Spleen (tissue), 11 donors: ENCODE results near the gene WDR38. TPM values are rescaled to one million over a fixed set of nuclear protein-coding genes. Genes with fewer than 3 reads are reported as not detected.
"Not testable (repeated sequence)": the region's sequence is repeated elsewhere in the genome, so short reads cannot be mapped to it uniquely, and the experiment has no call there.

ENCODE experiments used
- DNase-seq: peaks from one replicate; pipeline ENCODE4 v3.0.0-alpha.2; 2020
- H3K27ac ChIP-seq, 8 donors: fragments of 200-600 bp; sonication (generic) in 7 of 8; 1 replicate in 4 of 8; 2 replicates in 4 of 8; pipeline versions ENCODE4 v1.5.0 to v1.8.0; 2016 to 2021; ENCODE audit warnings: inconsistent platforms in 4 of 8, mild to moderate bottlenecking in 4 of 8, moderate library complexity in 1 of 8
- H3K27me3 ChIP-seq, 7 donors: fragments of 200-600 bp; sonication (generic) in 6 of 7; replicated peaks in 1 of 7; 1 replicate in 4 of 7; 2 replicates in 3 of 7; pipeline versions ENCODE4 v1.5.0 to v1.8.0; 2016 to 2021; ENCODE audit warnings: inconsistent platforms in 3 of 7, mild to moderate bottlenecking in 1 of 7
- H3K36me3 ChIP-seq, 6 donors: fragments of 200-600 bp; sonication (generic) in 5 of 6; 1 replicate in 4 of 6; 2 replicates in 2 of 6; pipeline versions ENCODE4 v1.5.0 to v1.8.0; 2016 to 2021; ENCODE audit warnings: inconsistent platforms in 2 of 6
- H3K4me1 ChIP-seq, 6 donors: fragments of 200-600 bp; sonication (generic) in 5 of 6; 1 replicate in 3 of 6; 2 replicates in 3 of 6; pipeline versions ENCODE4 v1.5.0 to v1.8.0; 2016 to 2021; ENCODE audit warnings: inconsistent platforms in 3 of 6
- H3K4me3 ChIP-seq, 8 donors: fragments of 200-600 bp; sonication (generic) in 7 of 8; 1 replicate in 4 of 8; 2 replicates in 4 of 8; pipeline versions ENCODE4 v1.5.0 to v1.8.0; 2016 to 2021; ENCODE audit warnings: inconsistent platforms in 4 of 8, mild to moderate bottlenecking in 4 of 8, moderate library complexity in 2 of 8
- H3K9me3 ChIP-seq, 8 donors: fragments of 200-600 bp; sonication (generic) in 7 of 8; 1 replicate in 4 of 8; 2 replicates in 4 of 8; pipeline versions ENCODE4 v1.5.0 to v1.8.0; 2016 to 2021; ENCODE audit warnings: inconsistent platforms in 4 of 8
- POLR2A ChIP-seq, 3 donors: fragments of 450-650 bp; IDR thresholded peaks; one replicate each; pipeline ENCODE4 v1.5.1; 2017; ENCODE audit warnings: antibody characterized with exemption in 3 of 3, mild to moderate bottlenecking in 1 of 3
- POLR2AphosphoS5 ChIP-seq, 3 donors: sonication (generic); formaldehyde crosslinking; IDR thresholded peaks; one replicate each; pipeline ENCODE4 v1.5.1; 2017; ENCODE audit warnings: antibody characterized with exemption in 3 of 3
- WGBS, 5 donors: extraction: QIAGEN DNeasy Blood & Tissue Kit in 3 of 5; methylation state at CpG; one replicate each; pipeline versions ENCODE4 v1.1.5 to v1.1.7; 2013 to 2018; 5-methylcytosine and 5-hydroxymethylcytosine counted together
- intact Hi-C: fragments of 100-400 bp; cut with DNase I; formaldehyde crosslinking; loops from one replicate; pipeline ENCODE4 v1.15.0; 2023; ENCODE audit warnings: low total_unique reads
- polyA plus RNA-seq, 3 donors: library from polyadenylated mRNA; stranded (reverse); fragments of 200-250 nt; gene quantifications; one replicate each; pipeline ENCODE4 v1.2.1, GENCODE V29; 2013
- total RNA-seq, 7 donors: library from RNA; depleted of rRNA in 3 of 7; stranded (reverse); fragments of >200 nt in 3 of 7; fragmentation: NEBNext Ultra II Directional in 4 of 7; extraction: Animal tissue kit (Norgen Biotek cat#: 25700) in 4 of 7; gene quantifications; one replicate each; pipeline versions ENCODE4 v1.1.0 to v1.2.1, GENCODE V29; 2016 to 2021
- TF ChIP-seq, protein P1 (sequence below), 11 experiments: fragments of 200-600 bp in 7 of 11; fragments of 450-650 bp in 4 of 11; sonication (generic) in 4 of 11; IDR thresholded peaks in 8 of 11; conservative IDR thresholded peaks in 3 of 11; 1 replicate in 7 of 11; 2 replicates in 4 of 11; pipeline versions ENCODE4 v1.4.0 to v1.8.0; 2016 to 2021; ENCODE audit warnings: antibody characterized with exemption in 11 of 11, inconsistent platforms in 4 of 11, mild to moderate bottlenecking in 1 of 11
- donor health status: healthy with polysubstance abuse.
- donor health status: DM: no; HTN: no; CAD: no; lungs with moderate emphysema.
- donor health status: DM: no; HTN: no; CAD: no.
- donor health status: Bipolar disorder and iron deficiency.
- donor health status: healthy.
- donor health status: DM: no; HTN: no; CAD: no.
- donor health status: DM: yes; HTN: yes; CAD: no.

The WDR38 gene
- total and polyA plus RNA-seq, 10 donors: not detected

DNA sequence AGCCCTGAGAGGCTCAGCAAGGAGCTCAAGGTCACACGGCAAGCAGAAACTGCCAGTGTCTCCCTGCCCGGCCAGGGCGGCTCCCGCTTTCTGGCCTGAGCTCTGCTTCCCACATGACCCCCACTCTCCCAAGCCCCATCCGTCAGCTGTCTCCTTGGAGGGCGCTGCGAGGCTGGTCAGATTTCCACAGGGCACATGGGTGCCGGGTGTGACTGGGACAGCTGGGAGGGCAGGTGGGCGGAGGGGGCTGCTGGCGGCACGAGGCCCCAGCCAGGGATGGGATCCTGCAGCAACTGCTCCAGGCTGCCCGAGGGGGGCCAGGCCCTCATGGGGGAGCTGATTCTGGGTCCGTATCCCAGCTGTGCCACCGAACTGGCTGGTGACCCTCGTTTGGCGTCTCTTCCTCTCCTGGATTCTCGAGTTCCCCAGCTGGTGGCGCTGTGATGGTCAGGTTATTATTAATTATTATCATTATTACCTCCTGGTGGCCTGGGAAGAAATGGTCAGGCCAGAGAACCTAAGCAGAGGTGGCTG is 12.9 kb upstream of the WDR38 start:
- Histone ChIP-seq H3K36me3 (no peaks in the 10 kb centered on the region), H3K4me1 (peaks cover 0 to 20% (median 7%) of the 10 kb centered on the region in 6 donors), H3K9me3 (no peaks in the 10 kb centered on the region), H3K27me3 (peaks cover 0 to 26% (median 3%) of the 10 kb centered on the region in 7 donors), H3K4me3 (no peak overlapping the region), H3K27ac (peak overlapping the region in 4 of 8 donors; percentile 8 to 49 (median 21))
- intact Hi-C loops: no loop called here
- DNase-seq: no peak
- TF ChIP-seq, protein P1, sequence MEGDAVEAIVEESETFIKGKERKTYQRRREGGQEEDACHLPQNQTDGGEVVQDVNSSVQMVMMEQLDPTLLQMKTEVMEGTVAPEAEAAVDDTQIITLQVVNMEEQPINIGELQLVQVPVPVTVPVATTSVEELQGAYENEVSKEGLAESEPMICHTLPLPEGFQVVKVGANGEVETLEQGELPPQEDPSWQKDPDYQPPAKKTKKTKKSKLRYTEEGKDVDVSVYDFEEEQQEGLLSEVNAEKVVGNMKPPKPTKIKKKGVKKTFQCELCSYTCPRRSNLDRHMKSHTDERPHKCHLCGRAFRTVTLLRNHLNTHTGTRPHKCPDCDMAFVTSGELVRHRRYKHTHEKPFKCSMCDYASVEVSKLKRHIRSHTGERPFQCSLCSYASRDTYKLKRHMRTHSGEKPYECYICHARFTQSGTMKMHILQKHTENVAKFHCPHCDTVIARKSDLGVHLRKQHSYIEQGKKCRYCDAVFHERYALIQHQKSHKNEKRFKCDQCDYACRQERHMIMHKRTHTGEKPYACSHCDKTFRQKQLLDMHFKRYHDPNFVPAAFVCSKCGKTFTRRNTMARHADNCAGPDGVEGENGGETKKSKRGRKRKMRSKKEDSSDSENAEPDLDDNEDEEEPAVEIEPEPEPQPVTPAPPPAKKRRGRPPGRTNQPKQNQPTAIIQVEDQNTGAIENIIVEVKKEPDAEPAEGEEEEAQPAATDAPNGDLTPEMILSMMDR (IDR thresholded peaks at IDR 0.05 in 8 of 11, conservative IDR thresholded peaks at IDR 0.05 in 3 of 11): peak in 9 of 11 experiments; percentile 9 to 43 (median 29)
- TF ChIP-seq POLR2AphosphoS5 (IDR thresholded peaks at IDR 0.05) (peak in 2 of 3 donors; percentile 14 to 33), POLR2A (IDR thresholded peaks at IDR 0.05) (no peak)
- WGBS, 5 donors: 62 to 78% (median 64%) methylated on average over 16 to 18 of the region's 18 CpGs

DNA sequence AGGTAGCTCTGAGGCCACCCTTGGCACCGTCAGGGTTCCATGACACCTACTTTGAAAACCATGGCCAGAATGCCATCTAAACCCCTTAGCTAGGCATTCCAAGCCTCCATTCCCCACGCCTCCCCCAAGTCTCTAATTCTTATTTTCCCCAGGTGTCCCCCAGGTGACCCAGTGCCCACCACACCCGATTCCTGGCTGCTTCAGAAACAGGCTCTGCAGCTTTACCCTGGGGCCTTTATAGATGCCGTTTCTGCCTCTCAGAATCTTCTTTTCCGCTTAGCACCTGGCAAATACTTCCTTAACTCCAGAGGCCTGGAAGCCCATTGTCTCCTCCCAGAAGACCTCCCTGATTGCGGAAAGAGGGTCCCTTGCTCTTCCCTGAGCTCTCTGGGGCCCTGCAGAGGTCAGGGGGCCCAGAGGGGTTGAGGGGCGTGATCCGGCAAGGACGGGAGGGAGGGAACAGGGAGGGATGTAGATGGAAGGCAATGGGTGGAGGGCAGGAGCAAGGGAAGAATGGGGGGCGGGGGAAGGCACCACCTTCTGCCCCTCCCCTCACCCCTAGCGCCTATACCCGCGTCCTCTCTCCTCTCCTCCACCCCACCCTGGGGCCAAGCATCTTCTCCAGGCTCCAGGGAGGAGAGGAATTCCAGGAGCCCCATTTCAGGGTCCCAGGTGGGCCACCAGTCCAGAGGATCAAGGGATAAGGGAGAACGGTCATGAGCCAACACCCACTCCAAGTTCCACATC is 12.0 kb upstream of the WDR38 start:
- Histone ChIP-seq H3K27me3 (peaks cover 0 to 26% (median 3%) of the 10 kb centered on the region in 7 donors), H3K36me3 (no peaks in the 10 kb centered on the region), H3K4me1 (peaks cover 0 to 18% (median 6%) of the 10 kb centered on the region in 6 donors), H3K4me3 (no peak overlapping the region), H3K27ac (no peak overlapping the region), H3K9me3 (no peaks in the 10 kb centered on the region)
- TF ChIP-seq POLR2A (IDR thresholded peaks at IDR 0.05) (no peak), POLR2AphosphoS5 (IDR thresholded peaks at IDR 0.05) (no peak)
- TF ChIP-seq, protein P1 (IDR thresholded peaks at IDR 0.05 in 8 of 11, conservative IDR thresholded peaks at IDR 0.05 in 3 of 11): no peak
- 82 to 91% (median 90%) methylated on average over 11 to 14 of the region's 14 CpGs for WGBS, 5 donors
- intact Hi-C loops: no loop called here
- no peak for DNase-seq

DNA sequence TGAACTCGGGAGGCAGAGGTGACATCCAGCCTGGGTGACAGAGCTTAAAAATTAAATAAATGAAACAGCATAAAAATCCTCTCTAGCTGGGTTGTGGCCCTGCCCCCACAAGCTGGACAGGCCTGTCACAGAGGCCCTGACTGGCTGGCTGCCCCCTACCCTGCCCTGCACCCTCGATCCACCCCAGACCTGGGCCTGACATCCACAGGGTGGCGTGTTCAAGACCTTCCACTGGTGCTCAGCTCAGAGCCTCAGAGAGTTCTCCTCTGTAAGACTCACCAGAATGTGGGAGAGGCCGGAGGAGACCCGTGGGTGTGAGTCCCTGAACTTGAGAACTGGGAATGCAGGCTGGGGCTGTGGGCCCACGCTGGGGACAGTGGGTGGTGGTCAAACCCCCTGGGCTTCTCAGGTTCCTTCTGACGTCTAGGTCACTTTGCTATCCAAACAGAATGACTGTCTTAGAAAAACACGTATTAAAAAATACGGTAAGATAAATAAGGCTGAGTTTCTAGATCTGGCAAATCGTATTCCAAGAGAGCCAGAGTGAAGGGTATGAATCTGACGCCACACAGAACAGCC is 9.7 kb upstream of the WDR38 start:
- TF ChIP-seq POLR2A (IDR thresholded peaks at IDR 0.05) (no peak), POLR2AphosphoS5 (IDR thresholded peaks at IDR 0.05) (no peak)
- TF ChIP-seq, protein P1 (IDR thresholded peaks at IDR 0.05 in 8 of 11, conservative IDR thresholded peaks at IDR 0.05 in 3 of 11): no peak
- Histone ChIP-seq H3K36me3 (no peaks in the 10 kb centered on the region), H3K27me3 (peaks cover 0 to 20% (median 1%) of the 10 kb centered on the region in 7 donors), H3K27ac (no peak overlapping the region), H3K4me1 (peaks cover 0 to 16% (median 5%) of the 10 kb centered on the region in 6 donors), H3K4me3 (no peak overlapping the region), H3K9me3 (no peaks in the 10 kb centered on the region)
- intact Hi-C loops: no loop called here
- WGBS, 5 donors: 87 to 92% (median 89%) methylated on average over 9 to 11 of the region's 11 CpGs
- DNase-seq: no peak

DNA sequence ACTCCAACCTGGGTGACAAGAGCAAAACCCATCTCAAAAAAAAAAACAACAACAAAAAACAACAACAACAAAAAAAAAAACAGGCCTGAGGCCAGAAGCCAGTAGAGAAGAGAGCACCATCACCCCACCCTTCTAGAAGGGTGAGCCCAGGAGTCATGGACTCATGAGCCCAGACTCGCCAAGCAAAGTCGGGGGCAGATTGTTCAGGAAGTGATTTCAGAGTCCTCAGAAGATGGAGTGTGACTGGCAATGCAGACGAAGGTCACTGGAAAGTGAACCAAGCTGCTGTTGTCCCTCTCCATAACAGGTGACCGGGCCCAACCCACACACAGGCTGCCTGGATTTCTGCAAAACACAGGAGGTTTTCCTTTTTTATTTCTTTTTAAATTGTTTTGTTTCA is 9.0 kb upstream of the WDR38 start:
- no peak for DNase-seq
- Histone ChIP-seq H3K27me3 (peaks cover 0 to 13% (median 0%) of the 10 kb centered on the region in 7 donors), H3K9me3 (no peaks in the 10 kb centered on the region), H3K4me3 (no peak overlapping the region), H3K36me3 (no peaks in the 10 kb centered on the region), H3K27ac (no peak overlapping the region), H3K4me1 (peaks cover 0 to 15% (median 4%) of the 10 kb centered on the region in 6 donors)
- intact Hi-C loops: no loop called here
- 51 to 67% (median 57%) methylated on average over 4 of the region's 4 CpGs for WGBS, 5 donors
- TF ChIP-seq, protein P1 (IDR thresholded peaks at IDR 0.05 in 8 of 11, conservative IDR thresholded peaks at IDR 0.05 in 3 of 11): no peak
- TF ChIP-seq POLR2A (IDR thresholded peaks at IDR 0.05) (no peak), POLR2AphosphoS5 (IDR thresholded peaks at IDR 0.05) (no peak)

DNA sequence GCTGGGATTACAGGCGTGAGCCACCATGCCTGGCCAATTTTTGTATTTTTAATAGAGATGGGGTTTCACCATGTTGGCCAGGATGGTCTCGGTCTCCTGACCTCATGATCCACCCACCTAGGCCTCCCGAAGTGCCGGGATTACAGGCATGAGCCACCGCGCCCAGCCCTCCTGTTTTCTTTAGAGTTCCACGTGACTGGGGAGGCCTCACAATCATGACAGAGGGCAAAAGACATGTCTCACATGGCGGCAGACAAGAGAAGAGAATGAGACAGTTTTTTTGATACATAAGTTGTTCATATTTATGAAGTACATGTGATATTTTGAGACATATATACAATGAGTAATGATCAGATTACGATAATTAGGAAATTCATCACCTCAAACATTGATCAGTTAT is 6.8 kb upstream of the WDR38 start:
- H3K4me1 ChIP-seq, DNase-seq, H3K9me3 ChIP-seq, intact Hi-C loops, H3K27ac ChIP-seq, H3K4me3 ChIP-seq, H3K27me3 ChIP-seq, H3K36me3 ChIP-seq: not testable (repeated sequence)
- WGBS, 5 donors: 88 to 95% (median 93%) methylated on average over 9 of the region's 9 CpGs
